ENCODE data around the gene BAIAP2L1.

BAIAP2L1 gene

DNA sequence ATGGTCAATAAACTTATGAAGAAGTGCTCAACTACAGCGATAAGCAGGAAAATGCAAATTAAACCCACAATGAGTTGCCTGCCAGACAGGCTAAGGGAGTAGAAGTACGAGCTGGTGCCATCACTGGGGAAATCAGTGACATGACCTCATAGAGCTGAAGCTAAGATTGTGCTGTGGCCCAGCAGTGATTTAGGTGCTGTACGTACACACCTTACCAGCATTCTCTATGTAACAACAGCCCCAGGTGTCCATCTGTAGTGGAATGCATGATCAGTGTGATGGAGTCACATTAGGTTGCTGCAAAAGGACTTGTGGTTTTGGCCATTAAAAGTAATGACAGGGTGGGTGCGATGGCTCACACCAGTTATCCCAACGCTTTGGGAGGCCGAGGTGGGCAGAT, 143.2 kb downstream of the BAIAP2L1 start:
- no peak for DNase-seq

GRCh38 chr7:98256431-98256830, 144.5 kb downstream of the BAIAP2L1 start:
- DNase-seq, result no peak

DNA sequence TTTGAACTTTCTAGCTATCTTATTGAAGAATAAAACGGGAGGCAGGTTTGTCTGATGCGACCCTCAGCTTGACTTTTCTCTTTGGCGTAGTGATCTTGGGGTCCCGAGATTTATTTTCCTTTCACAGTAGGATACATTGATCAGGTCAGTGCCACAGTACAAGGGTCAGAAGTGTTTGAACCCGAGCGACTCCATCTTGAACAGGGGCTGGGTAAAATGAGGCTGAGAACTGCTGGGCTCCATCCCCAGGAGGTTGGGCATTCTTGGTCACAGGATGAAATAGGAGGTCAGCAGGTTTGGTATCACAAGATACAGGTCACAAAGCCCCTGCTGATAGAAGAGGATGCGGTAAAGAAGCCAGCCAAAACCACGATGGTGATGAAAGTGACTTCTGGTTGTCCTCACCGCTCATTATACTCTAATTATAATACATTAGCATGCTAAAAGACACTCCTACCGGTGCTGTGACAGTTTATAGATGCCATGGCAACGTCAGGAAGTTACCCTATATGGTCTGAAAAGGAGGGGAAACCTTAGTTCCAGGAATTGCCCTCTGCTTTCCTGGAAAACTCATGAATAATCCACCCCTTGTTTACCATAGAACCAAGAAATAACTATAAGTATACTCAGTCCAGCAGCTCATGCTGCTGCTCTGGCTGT, 145.8 kb downstream of the BAIAP2L1 start:
- no peak for DNase-seq

DNA sequence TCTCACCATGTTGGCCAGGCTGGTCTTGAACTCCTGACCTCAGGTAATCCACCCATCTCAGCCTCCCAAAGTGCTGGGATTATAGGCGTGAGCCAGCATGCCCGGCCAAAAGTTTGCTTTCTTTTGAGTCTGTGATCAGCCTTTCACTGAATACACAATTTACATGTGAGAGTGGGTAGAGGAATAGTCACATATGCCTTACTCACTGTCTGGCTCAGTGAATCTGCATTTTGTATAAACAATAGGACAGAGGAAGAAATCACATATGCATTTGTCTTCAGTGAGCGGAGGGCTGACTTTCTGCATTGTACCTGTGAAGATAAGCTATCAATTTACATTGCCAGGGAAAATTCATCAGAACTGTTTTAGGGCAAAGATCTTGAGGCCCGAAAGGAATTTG, 146.4 kb downstream of the BAIAP2L1 start:
- no peak for DNase-seq

DNA sequence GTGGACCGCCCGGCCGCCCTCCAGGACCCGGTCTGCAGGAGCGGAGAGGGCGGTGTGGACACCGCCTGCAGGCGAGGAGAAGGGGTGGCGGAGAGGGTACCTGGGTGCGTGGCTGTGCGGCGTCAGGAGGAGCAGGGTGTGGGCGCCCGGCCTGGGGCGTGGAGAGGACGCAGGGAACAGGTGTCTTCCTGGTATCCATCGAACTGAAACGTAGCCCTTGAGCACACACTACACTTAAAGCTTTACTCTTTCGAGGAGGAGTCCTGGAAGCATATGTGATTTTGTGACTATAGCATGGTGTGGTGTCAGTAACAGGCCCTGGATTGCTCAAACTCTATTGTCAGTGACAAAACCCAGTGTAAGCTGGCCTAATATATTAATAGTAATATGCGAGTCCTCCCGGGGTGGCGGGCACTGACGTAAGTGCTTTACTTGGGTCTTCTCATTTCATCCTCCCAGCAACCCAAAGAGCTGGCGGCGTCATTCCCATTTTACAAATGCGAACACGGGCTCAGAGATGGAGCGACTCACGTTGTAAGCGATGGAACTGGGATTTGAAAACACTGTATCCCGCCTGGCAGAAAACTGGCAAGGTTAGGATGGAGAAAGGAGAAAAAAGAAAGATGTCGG, 148.3 kb downstream of the BAIAP2L1 start:
- DNase-seq, result no peak

GRCh38 chr7:98251601-98252424, 149.1 kb downstream of the BAIAP2L1 start, which contains the start of gene TECPR1:
Gene TECPR1 (minus strand): TSS chr7:98252232. CDS start chr7:98246146, 6,086 bp downstream.
- DNase-seq, result peak; percentile 82

GRCh38 chr7:98251231-98251600, 149.7 kb downstream of the BAIAP2L1 start:
- no peak for DNase-seq

- DNase-seq, result no peak
Observed at GRCh38 chr7:98250789-98251188, 150.1 kb downstream of the BAIAP2L1 start.

DNA sequence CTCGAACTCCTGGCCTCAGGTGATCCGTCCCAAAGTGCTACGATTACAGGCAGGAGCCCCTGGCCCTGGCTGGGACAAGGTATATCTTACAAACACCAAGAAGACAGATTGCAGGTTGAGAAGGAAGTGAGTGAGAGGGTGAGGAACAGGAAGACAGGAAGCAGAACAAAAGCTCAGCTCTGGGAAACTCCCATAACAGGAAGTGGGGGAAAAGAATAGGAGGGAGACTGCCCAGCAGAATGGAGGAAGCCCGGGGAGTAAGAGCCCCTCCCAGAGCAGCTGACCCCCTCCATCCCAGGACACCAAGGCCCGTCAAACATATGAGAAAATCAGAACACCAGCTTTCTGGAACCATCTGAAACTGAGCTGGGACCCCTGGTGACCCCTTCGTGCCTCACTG, 151.8 kb downstream of the BAIAP2L1 start:
- no peak for DNase-seq

GRCh38 chr7:98248156-98248555, 152.7 kb downstream of the BAIAP2L1 start:
- no peak for DNase-seq

DNA sequence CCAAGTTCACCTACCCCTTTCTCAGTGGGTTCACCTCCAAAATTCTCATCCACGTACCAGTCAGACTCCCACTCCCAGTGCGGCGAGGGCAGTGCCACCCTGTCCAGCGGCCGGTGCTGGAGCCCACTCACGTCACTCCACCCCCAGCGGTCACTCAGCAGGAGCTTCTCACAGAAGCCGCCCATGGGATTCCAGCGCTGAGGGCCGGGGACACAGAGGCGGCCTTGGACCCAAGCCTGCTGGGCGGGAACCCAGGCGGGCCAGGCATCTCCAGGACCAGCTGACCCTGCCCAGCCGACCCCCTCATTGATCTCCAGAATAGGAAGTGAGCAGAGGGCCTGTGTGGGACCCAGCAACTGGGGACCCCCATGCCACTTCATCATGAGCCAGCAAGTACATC, 156.0 kb downstream of the BAIAP2L1 start:
- no peak for DNase-seq

DNA sequence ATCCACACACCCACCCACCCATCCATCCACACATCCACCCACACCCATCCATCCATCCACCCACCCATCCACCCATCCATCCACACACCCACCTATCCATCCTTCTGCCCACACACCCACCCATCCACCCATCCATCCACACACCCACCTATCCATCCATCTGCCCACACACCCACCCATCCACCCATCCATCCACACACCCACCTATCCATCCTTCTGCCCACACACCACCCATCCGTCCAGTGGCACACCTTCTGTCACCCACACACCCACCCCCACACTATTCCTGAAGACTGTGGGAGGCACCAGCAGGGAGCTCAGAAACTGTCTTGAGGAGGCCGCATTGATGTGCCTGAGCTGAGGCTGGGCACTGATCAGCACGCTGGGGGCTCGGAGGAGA, 158.0 kb downstream of the BAIAP2L1 start:
- no peak for DNase-seq

DNA sequence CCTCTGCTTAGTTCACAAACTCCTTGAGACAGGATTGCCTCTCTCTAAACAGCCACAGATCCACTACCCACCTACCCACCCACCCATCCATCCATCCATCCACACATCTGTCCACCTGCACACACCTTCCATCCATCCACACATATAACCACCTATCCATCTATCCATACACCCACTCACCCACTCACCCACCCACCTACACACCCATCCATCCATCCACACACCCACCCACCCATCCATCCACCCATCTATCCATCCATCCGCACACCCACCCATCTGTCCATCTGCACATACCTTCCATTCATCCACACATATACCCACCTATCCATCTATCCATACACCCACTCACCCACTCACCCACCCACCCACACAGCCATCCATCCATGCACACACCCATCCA, 158.5 kb downstream of the BAIAP2L1 start:
- no peak for DNase-seq

DNA sequence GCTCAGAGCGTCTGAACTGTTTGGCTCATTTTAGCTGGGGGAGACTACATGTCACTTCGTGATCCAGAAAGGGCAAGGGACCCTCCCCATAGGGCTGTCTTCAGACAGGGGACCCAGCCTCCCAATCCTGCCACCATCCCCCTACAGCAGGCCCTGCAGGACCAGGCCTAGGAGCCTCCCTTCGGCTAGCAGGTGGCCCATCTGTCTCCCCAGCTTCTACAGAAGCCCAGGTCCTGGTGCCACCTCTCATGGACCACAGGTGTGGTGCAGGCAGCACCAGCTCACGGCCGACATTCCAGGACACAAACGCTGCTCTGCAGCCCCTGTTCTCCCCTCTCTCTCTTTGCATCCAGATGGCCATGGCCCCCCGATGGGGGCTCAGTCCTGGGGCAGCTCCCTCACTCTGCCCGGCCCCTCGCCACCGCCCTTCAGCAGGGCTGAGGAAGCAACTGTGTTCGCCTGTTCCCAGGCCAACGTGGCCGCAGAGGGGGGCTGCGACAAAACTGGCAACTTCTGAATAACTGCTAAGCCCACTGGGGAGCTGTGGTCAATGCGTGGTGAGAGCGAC, 159.1 kb downstream of the BAIAP2L1 start:
- no peak for DNase-seq

All from NCI-H2107 (cell line).